HG03571 (cell line): ENCODE measurements around the gene DERL2.

Source experiments
- ATAC-seq: cut with Tn5 transposase; IDR thresholded peaks from one replicate; pipeline ENCODE4 v1.9.1; 2021; ENCODE audit not compliant: unreplicated experiment

DERL2 gene

GRCh38 chr17:5485270-5486205 lies at the start of gene DERL2:
DERL2 (minus strand) TSS chr17:5486178; CDS start chr17:5486161, 17 bp downstream.
- peak; percentile 10 for ATAC-seq

- no peak for ATAC-seq
Observed at GRCh38 chr17:5535436-5535835, 49.5 kb upstream of the DERL2 start.

- ATAC-seq = no peak
Observed at GRCh38 chr17:5533486-5534315, 47.7 kb upstream of the DERL2 start.

GRCh38 chr17:5532581-5532980 lies 46.6 kb upstream of the DERL2 start:
- no peak for ATAC-seq

GRCh38 chr17:5531085-5531418 lies 45.1 kb upstream of the DERL2 start:
- ATAC-seq = no peak

- ATAC-seq = no peak
Observed at GRCh38 chr17:5530265-5531084, 44.5 kb upstream of the DERL2 start.

- no peak for ATAC-seq
Observed at GRCh38 chr17:5527601-5528250, 41.7 kb upstream of the DERL2 start.

- ATAC-seq = no peak
Observed at GRCh38 chr17:5526821-5527598, 41.0 kb upstream of the DERL2 start.

GRCh38 chr17:5523249-5523648 lies 37.3 kb upstream of the DERL2 start:
- no peak for ATAC-seq

- ATAC-seq = no peak
Observed at GRCh38 chr17:5522476-5522875, 36.5 kb upstream of the DERL2 start.

GRCh38 chr17:5516060-5516792 lies 30.2 kb upstream of the DERL2 start:
- ATAC-seq = no peak

- no peak for ATAC-seq
Observed at GRCh38 chr17:5514976-5515375, 29.0 kb upstream of the DERL2 start.

GRCh38 chr17:5513628-5514027 lies 27.6 kb upstream of the DERL2 start:
- no peak for ATAC-seq

GRCh38 chr17:5511401-5512225 lies 25.6 kb upstream of the DERL2 start:
- ATAC-seq = no peak

- ATAC-seq = no peak
Observed at GRCh38 chr17:5510771-5511170, 24.8 kb upstream of the DERL2 start.

GRCh38 chr17:5509482-5509881 lies 23.5 kb upstream of the DERL2 start:
- ATAC-seq = no peak

GRCh38 chr17:5508810-5509209 lies 22.8 kb upstream of the DERL2 start:
- no peak for ATAC-seq

- no peak for ATAC-seq
Observed at GRCh38 chr17:5506307-5506706, 20.3 kb upstream of the DERL2 start.
